Measurements from ENCODE around the gene CAPNS1.

CAPNS1 gene

DNA sequence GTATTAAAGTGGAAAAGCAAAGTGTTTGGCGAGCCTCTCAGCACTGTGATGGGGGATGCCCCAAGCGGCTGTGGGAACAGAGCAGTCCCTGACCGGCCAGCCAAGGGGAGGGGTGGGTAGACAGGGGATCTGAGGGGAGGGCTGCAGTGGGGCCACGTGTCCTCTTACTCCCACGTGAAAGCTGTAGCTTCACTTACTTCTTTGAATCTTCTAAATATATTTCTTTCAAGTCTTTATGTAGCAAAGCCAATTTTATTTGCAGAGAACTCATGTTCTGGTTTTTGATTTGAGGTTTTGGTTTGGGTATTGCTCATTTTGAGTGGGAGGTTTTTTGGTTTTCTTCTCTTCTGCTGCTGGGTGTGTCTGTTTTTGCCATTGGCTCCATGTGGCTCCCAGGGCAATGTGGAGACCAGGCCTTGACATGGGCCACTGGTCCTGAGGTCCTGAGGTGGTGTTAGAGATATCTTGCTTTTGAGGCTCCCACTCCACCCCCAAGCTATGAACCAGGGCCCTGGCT is 46.7 kb upstream of the CAPNS1 start:
- Histone ChIP-seq H3K4me3 (ENCODE audit: low read depth in 1 of 2, low read length in 2 of 2) (no peak overlapping the region), H2AFZ (ENCODE audit: low read depth, low read length) (no peak overlapping the region), H3K36me3 (ENCODE audit: insufficient read depth, low read length) (peaks cover 95% of the 10 kb centered on the region), H3K4me1 (ENCODE audit: insufficient read depth, low read length) (no peaks in the 10 kb centered on the region), H3K9ac (ENCODE audit: low read depth, low read length) (no peak overlapping the region), H3K27ac (ENCODE audit: low read length) (no peak overlapping the region), H4K20me1 (ENCODE audit: insufficient read depth, low read length) (peaks cover 13% of the 10 kb centered on the region), H3K4me2 (ENCODE audit: insufficient read depth, low read length) (no peak overlapping the region), H3K79me2 (ENCODE audit: insufficient read depth, low read length) (no peaks in the 10 kb centered on the region), H3K9me3 (ENCODE audit: insufficient read depth, low read length, severe bottlenecking) (no peaks in the 10 kb centered on the region), H3K27me3 (ENCODE audit: insufficient read depth, low read length, poor library complexity) (no peaks in the 10 kb centered on the region)
- no peak for ATAC-seq (ENCODE audit: insufficient read depth, low read depth)
- DNase-seq: no peak
- TF ChIP-seq, protein P1, sequence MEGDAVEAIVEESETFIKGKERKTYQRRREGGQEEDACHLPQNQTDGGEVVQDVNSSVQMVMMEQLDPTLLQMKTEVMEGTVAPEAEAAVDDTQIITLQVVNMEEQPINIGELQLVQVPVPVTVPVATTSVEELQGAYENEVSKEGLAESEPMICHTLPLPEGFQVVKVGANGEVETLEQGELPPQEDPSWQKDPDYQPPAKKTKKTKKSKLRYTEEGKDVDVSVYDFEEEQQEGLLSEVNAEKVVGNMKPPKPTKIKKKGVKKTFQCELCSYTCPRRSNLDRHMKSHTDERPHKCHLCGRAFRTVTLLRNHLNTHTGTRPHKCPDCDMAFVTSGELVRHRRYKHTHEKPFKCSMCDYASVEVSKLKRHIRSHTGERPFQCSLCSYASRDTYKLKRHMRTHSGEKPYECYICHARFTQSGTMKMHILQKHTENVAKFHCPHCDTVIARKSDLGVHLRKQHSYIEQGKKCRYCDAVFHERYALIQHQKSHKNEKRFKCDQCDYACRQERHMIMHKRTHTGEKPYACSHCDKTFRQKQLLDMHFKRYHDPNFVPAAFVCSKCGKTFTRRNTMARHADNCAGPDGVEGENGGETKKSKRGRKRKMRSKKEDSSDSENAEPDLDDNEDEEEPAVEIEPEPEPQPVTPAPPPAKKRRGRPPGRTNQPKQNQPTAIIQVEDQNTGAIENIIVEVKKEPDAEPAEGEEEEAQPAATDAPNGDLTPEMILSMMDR (IDR thresholded peaks at IDR 0.05; ENCODE audit: borderline replicate concordance, extremely low read depth, low read length, poor library complexity, severe bottlenecking): no peak
- TF ChIP-seq EZH2 (IDR thresholded peaks at IDR 0.05; ENCODE audit: borderline replicate concordance, low read depth, low read length, severe bottlenecking): no peak

DNA sequence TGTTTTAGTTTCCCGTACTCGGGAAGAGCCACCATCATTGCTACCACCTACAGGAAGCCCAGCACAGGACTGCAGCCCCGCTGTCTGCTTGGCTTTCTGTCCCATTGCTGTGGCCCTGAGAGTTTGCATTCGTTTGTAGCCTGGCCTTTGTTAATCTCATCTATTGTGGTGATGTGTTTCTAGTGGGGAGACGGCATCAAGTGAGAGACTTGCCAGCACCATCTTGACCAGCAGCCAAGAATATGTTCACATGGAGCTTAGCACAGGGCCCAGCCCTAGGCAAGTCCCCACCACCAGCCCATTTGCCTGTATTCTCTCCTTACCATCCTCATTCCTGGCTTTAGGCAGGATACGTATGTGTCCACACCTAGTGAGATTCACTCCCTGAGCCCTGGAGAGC is 46.2 kb upstream of the CAPNS1 start:
- peaks cover 8% of the 10 kb centered on the region for H4K20me1 ChIP-seq (ENCODE audit: insufficient read depth, low read length)
- no peaks in the 10 kb centered on the region for H3K4me1 ChIP-seq (ENCODE audit: insufficient read depth, low read length)
- ATAC-seq (ENCODE audit: insufficient read depth, low read depth) (no peak), DNase-seq (no peak)
- H3K4me3 ChIP-seq (ENCODE audit: low read depth in 1 of 2, low read length in 2 of 2): no peak overlapping the region
- H3K9ac ChIP-seq (ENCODE audit: low read depth, low read length): no peak overlapping the region
- no peak overlapping the region for H2AFZ ChIP-seq (ENCODE audit: low read depth, low read length)
- TF ChIP-seq, protein P1 (IDR thresholded peaks at IDR 0.05; ENCODE audit: borderline replicate concordance, extremely low read depth, low read length, poor library complexity, severe bottlenecking): no peak
- no peak for TF ChIP-seq EZH2 (IDR thresholded peaks at IDR 0.05; ENCODE audit: borderline replicate concordance, low read depth, low read length, severe bottlenecking)
- no peak overlapping the region for H3K4me2 ChIP-seq (ENCODE audit: insufficient read depth, low read length)
- H3K9me3 ChIP-seq (ENCODE audit: insufficient read depth, low read length, severe bottlenecking): no peaks in the 10 kb centered on the region
- no peaks in the 10 kb centered on the region for H3K79me2 ChIP-seq (ENCODE audit: insufficient read depth, low read length)
- no peak overlapping the region for H3K27ac ChIP-seq (ENCODE audit: low read length)
- peaks cover 95% of the 10 kb centered on the region for H3K36me3 ChIP-seq (ENCODE audit: insufficient read depth, low read length)
- H3K27me3 ChIP-seq (ENCODE audit: insufficient read depth, low read length, poor library complexity): no peaks in the 10 kb centered on the region

DNA sequence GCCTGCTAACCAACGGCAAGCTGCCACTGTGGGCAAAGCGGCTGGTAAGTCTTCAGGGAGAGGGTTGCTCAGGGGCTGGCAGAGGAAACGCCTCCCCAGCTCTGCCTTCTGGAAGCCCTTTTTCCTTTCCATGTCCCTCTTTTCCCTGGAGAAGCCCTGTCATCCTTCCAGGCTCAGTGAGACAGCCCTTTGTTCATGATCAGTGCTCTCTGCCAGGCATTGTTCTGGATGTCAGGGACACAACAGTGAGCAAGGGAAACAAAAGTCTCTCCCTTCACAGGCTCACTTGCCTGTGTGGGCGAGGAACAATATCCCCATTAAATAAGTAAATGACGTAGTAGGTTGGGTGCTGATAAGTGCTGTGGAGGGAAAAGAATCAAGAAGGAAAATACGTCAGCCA is 42.8 kb upstream of the CAPNS1 start:
- Histone ChIP-seq H3K27me3 (ENCODE audit: insufficient read depth, low read length, poor library complexity) (no peaks in the 10 kb centered on the region), H4K20me1 (ENCODE audit: insufficient read depth, low read length) (peaks cover 13% of the 10 kb centered on the region; the same call in 1 of the 2 replicates), H2AFZ (ENCODE audit: low read depth, low read length) (no peak overlapping the region), H3K9me3 (ENCODE audit: insufficient read depth, low read length, severe bottlenecking) (no peaks in the 10 kb centered on the region), H3K79me2 (ENCODE audit: insufficient read depth, low read length) (no peaks in the 10 kb centered on the region), H3K4me3 (ENCODE audit: low read depth in 1 of 2, low read length in 2 of 2) (no peak overlapping the region), H3K4me1 (ENCODE audit: insufficient read depth, low read length) (no peaks in the 10 kb centered on the region), H3K4me2 (ENCODE audit: insufficient read depth, low read length) (no peak overlapping the region), H3K27ac (ENCODE audit: low read length) (no peak overlapping the region), H3K36me3 (ENCODE audit: insufficient read depth, low read length) (peaks cover 94% of the 10 kb centered on the region), H3K9ac (ENCODE audit: low read depth, low read length) (no peak overlapping the region)
- TF ChIP-seq, protein P1 (IDR thresholded peaks at IDR 0.05; ENCODE audit: borderline replicate concordance, extremely low read depth, low read length, poor library complexity, severe bottlenecking): no peak
- TF ChIP-seq EZH2 (IDR thresholded peaks at IDR 0.05; ENCODE audit: borderline replicate concordance, low read depth, low read length, severe bottlenecking): no peak
- no peak for ATAC-seq (ENCODE audit: insufficient read depth, low read depth)
- no peak for DNase-seq

Measured in DND-41 (cell line).